SJCRH30 (cell line): ENCODE measurements around the gene ADAM12. TPM values are rescaled to one million over a fixed set of nuclear protein-coding genes. Genes with fewer than 3 reads are reported as not detected.

Experiments used
- DNase-seq, 2 experiments: peaks; one replicate each; pipeline ENCODE4 v3.0.0-alpha.2; 2015 to 2020
- H3K27ac ChIP-seq: fragments of 250-450 bp; sonication (Bioruptor Pico); 2 replicates; pipeline ENCODE4 v1.5.1; 2020; ENCODE audit warnings: mild to moderate bottlenecking, moderate library complexity
- H3K27me3 ChIP-seq: fragments of 250-450 bp; sonication (Bioruptor Pico); 2 replicates; pipeline ENCODE4 v1.5.1; 2020; ENCODE audit warnings: mild to moderate bottlenecking, moderate library complexity
- H3K36me3 ChIP-seq: fragments of 250-450 bp; sonication (Bioruptor Pico); 2 replicates; pipeline ENCODE4 v1.5.1; 2020; ENCODE audit warnings: mild to moderate bottlenecking, moderate library complexity
- H3K4me1 ChIP-seq: fragments of 250-450 bp; sonication (Bioruptor Pico); 2 replicates; pipeline ENCODE4 v1.5.1; 2020; ENCODE audit warnings: mild to moderate bottlenecking, moderate library complexity
- H3K4me3 ChIP-seq: fragments of 250-450 bp; sonication (Bioruptor Pico); 2 replicates; pipeline ENCODE4 v1.5.1; 2020; ENCODE audit warnings: mild to moderate bottlenecking, moderate library complexity
- H3K9me3 ChIP-seq: fragments of 250-450 bp; sonication (Bioruptor Pico); replicated peaks from 2 replicates; pipeline ENCODE4 v1.5.1; 2020; ENCODE audit warnings: mild to moderate bottlenecking, moderate library complexity
- total RNA-seq: library from RNA; depleted of rRNA; stranded (reverse); fragments of >200 nt; shearing (Covaris generic); gene quantifications from 2 replicates; pipeline ENCODE4 v1.2.3, GENCODE V29; 2014

Gene ADAM12
- total RNA-seq, 1 experiment from 2014 or later, result 0.26 TPM

DNA sequence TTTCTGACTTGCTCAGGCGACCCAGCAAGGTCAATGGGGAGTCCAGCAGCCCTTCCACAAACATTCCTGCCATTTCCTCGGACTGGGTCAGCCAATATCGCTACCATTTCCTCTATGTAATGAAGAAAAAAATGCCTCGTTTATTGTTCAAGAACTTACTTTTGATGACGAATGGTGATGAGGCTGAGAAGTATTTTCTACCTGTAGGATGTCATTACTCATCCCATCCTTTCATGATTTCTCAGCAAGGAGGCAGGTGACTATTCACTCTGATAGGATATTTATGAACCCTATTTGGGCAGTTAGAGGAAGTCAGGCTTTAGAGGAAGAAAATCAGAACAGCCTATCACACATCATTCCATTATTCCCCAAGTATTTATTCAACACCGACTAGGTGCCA is 313.3 kb downstream of the ADAM12 start:
- Histone ChIP-seq H3K27me3 (no peaks in the 10 kb centered on the region; the same call in 1 of the 2 replicates), H3K36me3 (no peaks in the 10 kb centered on the region), H3K9me3 (no peaks in the 10 kb centered on the region), H3K4me3 (no peak overlapping the region), H3K4me1 (no peaks in the 10 kb centered on the region), H3K27ac (no peak overlapping the region)
- DNase-seq, result no peak

DNA sequence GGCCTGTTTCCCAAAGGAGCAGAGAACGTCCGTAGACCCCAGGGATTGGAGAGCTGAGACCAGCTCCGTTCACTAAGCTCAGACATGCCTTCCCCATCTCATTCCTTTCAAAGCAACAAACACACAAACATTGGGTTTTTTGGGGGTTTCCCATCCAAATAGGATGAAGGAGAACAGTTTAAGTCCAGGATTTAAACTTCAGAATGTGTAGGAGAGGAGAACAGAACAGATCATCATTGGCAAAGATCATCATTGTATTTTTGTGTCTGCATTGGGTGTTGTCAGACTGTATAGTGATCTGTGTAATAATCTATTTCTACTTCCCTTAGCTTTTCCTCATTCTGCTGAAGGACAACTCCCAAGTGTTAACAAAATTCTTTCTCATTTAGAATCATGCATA is 314.0 kb downstream of the ADAM12 start:
- Histone ChIP-seq H3K4me3 (no peak overlapping the region), H3K27ac (no peak overlapping the region), H3K9me3 (no peaks in the 10 kb centered on the region), H3K36me3 (no peaks in the 10 kb centered on the region), H3K4me1 (no peaks in the 10 kb centered on the region), H3K27me3 (no peaks in the 10 kb centered on the region; the same call in 1 of the 2 replicates)
- no peak for DNase-seq

DNA sequence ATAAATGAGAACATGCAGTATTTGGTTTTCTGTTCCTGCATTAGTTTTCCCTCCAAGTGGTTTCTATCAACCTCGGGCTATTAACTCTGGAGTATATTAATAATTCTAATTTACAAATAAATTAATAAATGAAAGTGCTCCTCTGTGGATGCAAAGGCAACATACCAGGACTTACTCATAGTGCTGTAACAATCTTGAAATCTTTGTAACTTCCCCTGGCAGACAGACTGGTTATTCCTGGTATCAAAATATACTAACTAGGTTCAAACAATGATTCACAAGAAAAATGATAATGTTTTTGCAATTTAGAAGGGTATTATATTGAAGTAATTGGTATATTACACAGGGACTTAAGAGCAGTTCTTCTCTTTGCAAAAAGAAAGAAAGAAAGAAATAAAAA is 314.7 kb downstream of the ADAM12 start:
- H3K4me1 ChIP-seq, result no peaks in the 10 kb centered on the region
- no peaks in the 10 kb centered on the region for H3K9me3 ChIP-seq
- no peak overlapping the region for H3K4me3 ChIP-seq
- H3K27ac ChIP-seq, result no peak overlapping the region
- DNase-seq, result no peak
- H3K27me3 ChIP-seq, result no peaks in the 10 kb centered on the region
- no peaks in the 10 kb centered on the region for H3K36me3 ChIP-seq

DNA sequence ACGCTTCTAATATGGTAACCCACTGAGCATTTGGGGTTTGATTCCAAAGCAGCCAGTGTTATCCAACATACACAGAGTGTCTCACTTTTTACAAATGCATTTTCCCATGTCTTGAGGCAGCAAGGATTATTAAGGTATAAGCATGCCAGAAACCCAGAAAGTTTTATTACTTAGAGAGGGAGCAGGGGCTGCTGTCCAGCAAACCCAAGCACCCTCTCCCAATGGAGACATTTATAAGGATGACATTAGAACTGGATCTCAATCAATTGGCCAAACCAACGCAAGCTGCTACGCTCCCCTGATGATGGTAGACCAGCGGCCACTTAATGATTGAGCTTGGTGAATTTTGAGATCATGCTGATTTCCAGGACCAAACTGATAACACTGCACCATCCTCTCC is 315.7 kb downstream of the ADAM12 start:
- Histone ChIP-seq H3K9me3 (no peaks in the 10 kb centered on the region), H3K27ac (no peak overlapping the region), H3K27me3 (no peaks in the 10 kb centered on the region), H3K36me3 (no peaks in the 10 kb centered on the region), H3K4me1 (no peaks in the 10 kb centered on the region), H3K4me3 (no peak overlapping the region)
- no peak for DNase-seq

DNA sequence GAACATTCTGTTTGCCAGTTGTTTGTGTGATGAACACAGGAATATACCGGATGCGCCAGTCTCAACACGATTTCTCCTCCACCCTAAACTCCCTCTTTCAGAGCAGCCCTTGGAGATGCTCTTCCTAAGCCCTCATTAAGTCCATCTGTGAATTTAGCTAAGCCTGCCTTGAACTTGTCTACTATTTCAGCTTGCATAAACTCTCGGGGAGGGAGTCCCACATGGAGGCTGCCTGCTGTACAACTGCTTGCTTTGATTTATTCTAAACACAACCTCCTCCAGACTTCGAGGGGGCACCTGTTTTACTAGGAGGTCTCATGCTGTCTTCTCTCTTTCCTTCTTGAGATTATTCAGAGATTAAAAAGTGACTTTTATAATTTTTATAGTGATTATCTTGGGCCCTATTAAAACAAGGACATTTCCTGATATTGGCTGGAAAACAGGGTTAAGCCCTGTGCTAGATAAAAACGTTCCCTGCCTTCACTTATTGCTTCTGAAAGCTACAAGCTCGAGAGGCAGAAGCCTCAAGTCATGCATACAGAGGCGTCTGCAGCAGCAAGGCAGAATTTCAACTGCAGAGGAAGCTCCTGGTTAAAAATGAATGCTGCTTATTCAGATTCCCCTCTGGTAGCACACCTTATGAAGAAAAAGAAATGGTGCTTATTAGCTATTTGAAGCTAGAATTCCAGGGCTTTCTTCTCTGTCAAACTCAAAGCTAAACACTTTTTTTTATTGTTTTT is 317.6 kb downstream of the ADAM12 start:
- no peaks in the 10 kb centered on the region for H3K4me1 ChIP-seq
- no peaks in the 10 kb centered on the region for H3K36me3 ChIP-seq

GRCh38 chr10:126068322-126068721 is 320.0 kb downstream of the ADAM12 start:
- peaks cover 8% of the 10 kb centered on the region for H3K4me1 ChIP-seq
- no peaks in the 10 kb centered on the region for H3K27me3 ChIP-seq
- no peak overlapping the region for H3K27ac ChIP-seq
- H3K36me3 ChIP-seq, result no peaks in the 10 kb centered on the region
- H3K4me3 ChIP-seq, result no peak overlapping the region
- H3K9me3 ChIP-seq, result no peaks in the 10 kb centered on the region
- DNase-seq, result no peak

More for the DNA sequence above, 317.6 kb downstream of the ADAM12 start:
- no peaks in the 10 kb centered on the region for H3K9me3 ChIP-seq
- no peak overlapping the region for H3K27ac ChIP-seq
- H3K27me3 ChIP-seq, result no peaks in the 10 kb centered on the region
- DNase-seq, result no peak
- H3K4me3 ChIP-seq, result no peak overlapping the region

DNA sequence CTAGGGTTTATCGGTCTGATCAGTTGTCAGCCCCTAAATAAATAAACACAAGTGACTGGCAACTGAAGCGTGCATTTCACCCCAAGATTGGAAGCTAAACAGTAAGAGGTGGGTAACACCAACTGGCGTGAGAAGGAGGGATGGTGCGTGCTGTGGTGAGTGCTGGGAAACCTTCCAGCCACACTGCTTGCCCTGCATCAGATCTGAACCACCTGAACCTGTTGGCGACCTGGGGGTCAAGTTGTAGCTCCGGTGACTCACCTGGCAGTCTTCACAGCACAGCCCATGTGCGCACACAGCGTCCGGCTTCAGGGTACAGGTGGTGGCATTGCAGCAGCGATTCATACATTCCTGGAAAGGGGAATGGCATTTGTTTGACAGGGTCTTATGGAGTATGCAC is 321.8 kb downstream of the ADAM12 start:
- DNase-seq, result no peak

GRCh38 chr10:126065751-126066377 is 322.4 kb downstream of the ADAM12 start:
- H3K4me1 ChIP-seq, result peaks cover 22% of the 10 kb centered on the region
- no peak for DNase-seq

More for the DNA sequence above, 321.8 kb downstream of the ADAM12 start:
- Histone ChIP-seq H3K9me3 (no peaks in the 10 kb centered on the region), H3K27me3 (no peaks in the 10 kb centered on the region), H3K4me1 (peaks cover 22% of the 10 kb centered on the region), H3K4me3 (no peak overlapping the region), H3K27ac (no peak overlapping the region), H3K36me3 (no peaks in the 10 kb centered on the region)

GRCh38 chr10:126064512-126064911 is 323.8 kb downstream of the ADAM12 start:
- Histone ChIP-seq H3K27me3 (no peaks in the 10 kb centered on the region), H3K4me3 (no peak overlapping the region), H3K36me3 (no peaks in the 10 kb centered on the region), H3K4me1 (peaks cover 22% of the 10 kb centered on the region), H3K9me3 (no peaks in the 10 kb centered on the region), H3K27ac (peak overlapping the region; percentile 99; the same call in 1 of the 2 replicates)
- no peak for DNase-seq

More at GRCh38 chr10:126065751-126066377, 322.4 kb downstream of the ADAM12 start:
- Histone ChIP-seq H3K4me3 (no peak overlapping the region), H3K27me3 (no peaks in the 10 kb centered on the region), H3K9me3 (no peaks in the 10 kb centered on the region), H3K36me3 (no peaks in the 10 kb centered on the region), H3K27ac (no peak overlapping the region)

- H3K4me1 ChIP-seq, result peaks cover 22% of the 10 kb centered on the region
- H3K36me3 ChIP-seq, result no peaks in the 10 kb centered on the region
- H3K4me3 ChIP-seq, result no peak overlapping the region; the same call in 1 of the 2 replicates
- H3K9me3 ChIP-seq, result no peaks in the 10 kb centered on the region
- peak overlapping the region; percentile 99 for H3K27ac ChIP-seq
- DNase-seq, result peak; percentile 79 to 83
- H3K27me3 ChIP-seq, result no peaks in the 10 kb centered on the region
These were observed 324.9 kb downstream of the ADAM12 start for GRCh38 chr10:126063353-126063791.

- peak; percentile 91 for DNase-seq
- Histone ChIP-seq H3K4me3 (no peak overlapping the region; the same call in 1 of the 2 replicates), H3K27me3 (no peaks in the 10 kb centered on the region), H3K27ac (peak overlapping the region; percentile 99), H3K9me3 (no peaks in the 10 kb centered on the region), H3K36me3 (no peaks in the 10 kb centered on the region), H3K4me1 (peaks cover 22% of the 10 kb centered on the region)
These were observed 325.9 kb downstream of the ADAM12 start for GRCh38 chr10:126062131-126063032.

GRCh38 chr10:126061526-126061925 is 326.8 kb downstream of the ADAM12 start:
- Histone ChIP-seq H3K27me3 (no peaks in the 10 kb centered on the region), H3K27ac (peak overlapping the region; percentile 99)
- no peak for DNase-seq

GRCh38 chr10:126060261-126060931 is 327.9 kb downstream of the ADAM12 start:
- Histone ChIP-seq H3K9me3 (no peaks in the 10 kb centered on the region), H3K4me1 (peaks cover 22% of the 10 kb centered on the region), H3K27me3 (no peaks in the 10 kb centered on the region), H3K36me3 (no peaks in the 10 kb centered on the region), H3K4me3 (no peak overlapping the region), H3K27ac (no peak overlapping the region)
- DNase-seq, result no peak

More at GRCh38 chr10:126061526-126061925, 326.8 kb downstream of the ADAM12 start:
- no peak overlapping the region for H3K4me3 ChIP-seq
- H3K9me3 ChIP-seq, result no peaks in the 10 kb centered on the region
- peaks cover 22% of the 10 kb centered on the region for H3K4me1 ChIP-seq
- H3K36me3 ChIP-seq, result no peaks in the 10 kb centered on the region

- H3K27ac ChIP-seq, result no peak overlapping the region
- no peaks in the 10 kb centered on the region for H3K36me3 ChIP-seq
- DNase-seq, result no peak
- H3K27me3 ChIP-seq, result no peaks in the 10 kb centered on the region
- peaks cover 22% of the 10 kb centered on the region for H3K4me1 ChIP-seq
- no peak overlapping the region for H3K4me3 ChIP-seq
- no peaks in the 10 kb centered on the region for H3K9me3 ChIP-seq
These were observed 329.0 kb downstream of the ADAM12 start for GRCh38 chr10:126059076-126059826.
